HepG2 (cell line): ENCODE results near the gene HIGD1A. TPM values are rescaled to one million over a fixed set of nuclear protein-coding genes. Genes with fewer than 3 reads are reported as not detected.

Experiments
- ATAC-seq: fragments of 200-7000 bp; cut with Tn5 transposase; 3 replicates; pipeline ENCODE4 v1.9.1; 2020; ENCODE audit warnings: mild to moderate bottlenecking, moderate library complexity
- BruUV-seq: library from RNA; stranded (reverse); fragments of 400-500 nt; replicated peaks from 2 replicates; lab custom pipeline; 2021; lab: Mats Ljungman, UMichigan
- CTCF ChIA-PET: fragments of 300-600 bp; formaldehyde crosslinking; extraction: SDS; loops from one replicate; lab custom pipeline; 2021; ENCODE audit warnings: low total read pairs, inconsistent platforms, low intra/inter-chr PET ratio; lab: Yijun Ruan, JAX
- POLR2A ChIA-PET: fragments of 350-600 bp; sonication (Branson Sonifier 250); formaldehyde crosslinking; loops from one replicate; lab custom pipeline; 2020; ENCODE audit warnings: antibody characterized with exemption, inconsistent platforms; lab: Yijun Ruan, JAX
- DNase-seq: peaks from one replicate; pipeline ENCODE4 v3.0.0-alpha.2; 2015; ENCODE audit warnings: low spot score
- FAIRE-seq: peaks from 3 replicates; lab custom pipeline; 2011; peaks lifted over from hg19 to GRCh38; lab: Jason Lieb, UNC
- H2AFZ ChIP-seq: one replicate; pipeline ENCODE4 v1.6.1; 2011; ENCODE audit warnings: low read length, inconsistent platforms
- H3K27ac ChIP-seq: fragments of 300-600 bp; 3 replicates; pipeline ENCODE4 v1.8.0; 2011; ENCODE audit warnings: mixed run types, mild to moderate bottlenecking, mixed read lengths, low read length, inconsistent platforms; ENCODE audit not compliant: insufficient read depth; ENCODE audit errors: extremely low read length
- H3K27me3 ChIP-seq, 2 experiments: fragments of 200-600 bp in 1 of 2; 2 replicates in 1 of 2; 3 replicates in 1 of 2; pipeline versions ENCODE4 v1.6.0 to v1.8.0; 2011; ENCODE audit warnings: low read length in 2 of 2, mild to moderate bottlenecking in 2 of 2, moderate library complexity in 2 of 2, inconsistent platforms in 1 of 2; ENCODE audit not compliant: insufficient read depth in 2 of 2, control insufficient read depth in 1 of 2
- H3K36me3 ChIP-seq, 2 experiments: fragments of 200-600 bp in 1 of 2; replicated peaks in 1 of 2; 2 replicates in 1 of 2; 3 replicates in 1 of 2; pipeline versions ENCODE4 v1.5.1 to v1.8.0; 2011; ENCODE audit warnings: low read length in 2 of 2, inconsistent platforms in 1 of 2; ENCODE audit not compliant: insufficient read depth in 2 of 2, control insufficient read depth in 1 of 2
- H3K4me1 ChIP-seq: 2 replicates; pipeline ENCODE4 v1.5.1; 2012; ENCODE audit warnings: low read length, inconsistent platforms; ENCODE audit not compliant: insufficient read depth
- H3K4me2 ChIP-seq: 2 replicates; pipeline ENCODE4 v1.6.0; 2011; ENCODE audit warnings: low read depth, low read length, inconsistent platforms
- H3K4me3 ChIP-seq, 3 experiments: fragments of 200-600 bp in 1 of 3; sonication (generic), shearing (Covaris generic) in 1 of 3; replicated peaks in 1 of 3; 2 replicates each; pipeline ENCODE4 v1.5.1; 2011 to 2016; ENCODE audit warnings: low read length in 3 of 3, inconsistent platforms in 2 of 3, low read depth in 2 of 3, mild to moderate bottlenecking in 2 of 3, control low read depth in 1 of 3, mixed read lengths in 1 of 3; ENCODE audit not compliant: insufficient read depth in 1 of 3
- H3K79me2 ChIP-seq: one replicate; pipeline ENCODE4 v1.6.1; 2011; ENCODE audit warnings: low read length, inconsistent platforms; ENCODE audit not compliant: insufficient read depth
- H3K9ac ChIP-seq: 2 replicates; pipeline ENCODE4 v1.6.0; 2011; ENCODE audit warnings: mild to moderate bottlenecking, low read depth, low read length, inconsistent platforms; ENCODE audit not compliant: insufficient read depth
- H3K9me3 ChIP-seq: 2 replicates; pipeline ENCODE4 v1.5.1; 2012; ENCODE audit warnings: mild to moderate bottlenecking, low read length
- H4K20me1 ChIP-seq: 2 replicates; pipeline ENCODE4 v1.6.0; 2011; ENCODE audit warnings: inconsistent platforms, mild to moderate bottlenecking, low read length, moderate library complexity; ENCODE audit not compliant: insufficient read depth
- CHD4 ChIP-seq: fragments of 200-600 bp; sonication (generic); IDR thresholded peaks from 2 replicates; pipeline ENCODE4 v1.7.0; 2017; ENCODE audit warnings: mild to moderate bottlenecking, low read length, borderline replicate concordance
- JUN ChIP-seq: sonication (generic); formaldehyde crosslinking; IDR thresholded peaks from 2 replicates; pipeline ENCODE4 v1.4.0; 2020; ENCODE audit warnings: mild to moderate bottlenecking, missing genetic modification reagents
- JUND ChIP-seq: sonication (generic); formaldehyde crosslinking; IDR thresholded peaks from 2 replicates; pipeline ENCODE4 v1.8.0; 2022; ENCODE audit warnings: mild to moderate bottlenecking, missing genetic modification reagents
- MLX ChIP-seq: IDR thresholded peaks from 2 replicates; pipeline ENCODE4 v1.6.1; 2016
- PITX1 ChIP-seq: sonication (generic); formaldehyde crosslinking; IDR thresholded peaks from 2 replicates; pipeline ENCODE4 v1.5.1; 2020; ENCODE audit warnings: mild to moderate bottlenecking, missing genetic modification reagents
- ZBTB33 ChIP-seq: sonication (generic); formaldehyde crosslinking; IDR thresholded peaks from 2 replicates; pipeline ENCODE4 v1.4.0; 2020; ENCODE audit warnings: missing genetic modification reagents
- ZBTB7A ChIP-seq: sonication (generic); formaldehyde crosslinking; IDR thresholded peaks from 2 replicates; pipeline ENCODE4 v1.8.0; 2022; ENCODE audit warnings: mild to moderate bottlenecking, missing genetic modification reagents
- ZNF18 ChIP-seq: sonication (generic); formaldehyde crosslinking; IDR thresholded peaks from 2 replicates; pipeline ENCODE4 v1.8.0; 2022; ENCODE audit warnings: mild to moderate bottlenecking, missing genetic modification reagents; ENCODE audit not compliant: insufficient replicate concordance
- ZNF224 ChIP-seq: sonication (generic); formaldehyde crosslinking; IDR thresholded peaks from 2 replicates; pipeline ENCODE4 v1.5.0; 2020; ENCODE audit warnings: mild to moderate bottlenecking, missing genetic modification reagents
- ZNF484 ChIP-seq: sonication (generic); formaldehyde crosslinking; IDR thresholded peaks from 2 replicates; pipeline ENCODE4 v1.5.1; 2020; ENCODE audit warnings: mild to moderate bottlenecking, low read depth, missing genetic modification reagents, borderline replicate concordance
- WGBS: methylation state at CpG from one replicate; pipeline ENCODE4 v1.1.6; 2017; ENCODE audit warnings: low lambda C conversion rate; 5-methylcytosine and 5-hydroxymethylcytosine counted together
- in situ Hi-C: cut with HindIII; loops from 2 replicates; pipeline ENCODE4 v1.10.0; 2017; ENCODE audit warnings: low pct_unique_long_range_greater_than_20kb; ENCODE audit not compliant: extremely low pct_ligation_motif_present
- intact Hi-C: fragments of 100-400 bp; cut with micrococcal nuclease; formaldehyde crosslinking; loops from one replicate; pipeline ENCODE4 v1.10.0; 2022; ENCODE audit not compliant: unreplicated experiment
- polyA plus RNA-seq, 8 experiments: library from polyadenylated mRNA; depleted of rRNA in 3 of 8; stranded (reverse) in 7 of 8; unstranded in 1 of 8; fragments of >200 nt; fragmentation: Illumina TruSeq in 4 of 8; extraction: Trizol in 4 of 8; gene quantifications; 2 replicates each; pipeline versions ENCODE4 v1.2.1 to v1.2.3, GENCODE V29; 2011 to 2016; ENCODE audit warnings: low read depth in 4 of 8, missing spikeins in 1 of 8, mixed read lengths in 1 of 8; ENCODE audit not compliant: insufficient read depth in 1 of 8
- total RNA-seq, 5 experiments: library from RNA; depleted of rRNA; stranded (reverse); fragments of >200 nt; fragmentation: Illumina TruSeq; extraction: Trizol; gene quantifications; 2 replicates each; pipeline ENCODE4 v1.2.3, GENCODE V29; 2016; ENCODE audit warnings: low read depth in 1 of 5

Gene HIGD1A
- total and polyA plus RNA-seq, 2 of the 13 experiments (the other 11 are each of a cell fraction or from before 2014, with no cell fraction given), result 222 to 253 TPM

- ATAC-seq (no peak), FAIRE-seq (no peak), DNase-seq (no peak)
- H3K27ac ChIP-seq, result no peak overlapping the region
- no peaks in the 10 kb centered on the region for H3K9me3 ChIP-seq
- no peak for TF ChIP-seq CHD4
- TF ChIP-seq ZBTB33 (CRISPR knock-in tag), result peak; percentile 76
- no peak overlapping the region for H3K4me3 ChIP-seq
- H3K79me2 ChIP-seq, result no peaks in the 10 kb centered on the region
- ChIA-PET POLR2A (interaction anchor here (1.5 to 2.3 kb wide), 2 partner anchors 10 to 33 kb away, joined by 3 to 8 read pairs; no protein-coding TSS in a partner anchor), CTCF (no interaction called here)
- H3K36me3 ChIP-seq, result no peaks in the 10 kb centered on the region
- peaks cover 83% of the 10 kb centered on the region for H3K4me1 ChIP-seq
- no TSS peak for BruUV-seq
- WGBS, result 83% methylated on average over 6 of the region's 6 CpGs
- H3K9ac ChIP-seq, result no peak overlapping the region
- in situ Hi-C loops (loop anchor here (25.0 kb wide), 1 partner anchor 607 kb away; no protein-coding TSS in a partner anchor), intact Hi-C loops (no loop called here)
- no peak overlapping the region for H2AFZ ChIP-seq
- H3K27me3 ChIP-seq, result no peaks in the 10 kb centered on the region
- no peaks in the 10 kb centered on the region for H4K20me1 ChIP-seq
- H3K4me2 ChIP-seq, result no peak overlapping the region
Observed at GRCh38 chr3:42843713-42844411, 39.6 kb upstream of the HIGD1A start.

- no peak for FAIRE-seq
- H3K79me2 ChIP-seq, result no peaks in the 10 kb centered on the region
- no peak for DNase-seq
- no peak overlapping the region for H3K9ac ChIP-seq
- H2AFZ ChIP-seq, result no peak overlapping the region
- POLR2A ChIA-PET, result no interaction called here
- H3K4me3 ChIP-seq, result no peak overlapping the region
- H3K4me2 ChIP-seq, result no peak overlapping the region
- 53% methylated on average over 1 of the region's 1 CpG for WGBS
- intact Hi-C loops, result no loop called here
- peaks cover 58% of the 10 kb centered on the region for H3K4me1 ChIP-seq
- no peaks in the 10 kb centered on the region for H4K20me1 ChIP-seq
- in situ Hi-C loops, result loop anchor here (25.0 kb wide), 1 partner anchor 604 kb away; no protein-coding TSS in a partner anchor
- BruUV-seq, result no TSS peak
- CTCF ChIA-PET, result no interaction called here
- H3K27ac ChIP-seq, result no peak overlapping the region
- no peaks in the 10 kb centered on the region for H3K36me3 ChIP-seq
- no peak for ATAC-seq
- H3K27me3 ChIP-seq, result no peaks in the 10 kb centered on the region
- no peaks in the 10 kb centered on the region for H3K9me3 ChIP-seq
- TF ChIP-seq JUN (CRISPR knock-in tag), result no peak
- no peak for TF ChIP-seq ZNF18
- TF ChIP-seq PITX1 (CRISPR knock-in tag), result no peak
- no peak for TF ChIP-seq ZNF484 (CRISPR knock-in tag)
- TF ChIP-seq MLX (CRISPR knock-in tag), result no peak
- no peak for TF ChIP-seq JUND (CRISPR knock-in tag)
- TF ChIP-seq ZNF224 (CRISPR knock-in tag), result no peak
- no peak for TF ChIP-seq ZBTB7A
Observed at GRCh38 chr3:42841332-42841731, 37.0 kb upstream of the HIGD1A start.
